ENCODE measurements around the gene SIN3A.

The SIN3A gene

DNA sequence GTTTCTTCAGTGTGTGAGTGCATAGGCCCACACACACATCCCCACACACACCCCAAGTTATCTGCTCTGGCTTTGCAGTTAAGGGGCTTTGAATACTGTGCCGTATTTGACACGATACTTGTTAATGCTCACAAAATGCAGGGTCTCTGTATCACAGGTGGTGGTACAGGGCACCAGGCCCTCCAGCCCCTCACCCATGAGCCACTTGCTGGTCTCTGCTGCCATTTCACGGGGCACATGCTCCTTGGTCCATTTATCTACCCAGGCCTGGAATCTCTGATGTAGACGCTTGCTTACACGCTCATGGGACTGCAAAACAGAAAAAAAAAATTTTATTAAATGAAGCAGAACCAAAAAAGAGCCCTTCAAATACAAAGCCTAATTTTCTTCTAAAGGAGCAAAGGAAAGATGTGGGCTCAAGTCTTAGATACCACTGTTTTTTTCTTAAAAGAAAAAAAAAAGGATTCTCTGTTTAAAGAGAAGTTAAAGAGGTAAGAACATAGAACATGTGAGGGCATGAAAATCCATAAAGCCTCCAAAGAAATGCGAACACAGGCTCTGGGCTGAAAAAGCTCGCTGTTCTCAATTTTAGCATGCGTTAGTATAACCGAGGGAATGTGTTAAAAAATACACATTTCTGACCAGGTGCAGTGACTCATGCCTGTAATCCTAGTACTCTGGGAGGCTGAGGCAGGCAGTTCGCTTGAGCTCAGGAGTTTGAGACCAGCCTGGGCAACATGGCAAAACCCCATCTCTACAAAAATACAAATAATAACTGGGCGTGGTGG lies 79.4 kb downstream of the SIN3A start:
- DNase-seq (ENCODE audit: low spot score): no peak

- DNase-seq (ENCODE audit: low spot score): no peak
Measured at GRCh38 chr15:75371486-75371885, 80.0 kb downstream of the SIN3A start.

GRCh38 chr15:75369897-75370581 lies 81.5 kb downstream of the SIN3A start:
- no peak for DNase-seq (ENCODE audit: low spot score)

DNA sequence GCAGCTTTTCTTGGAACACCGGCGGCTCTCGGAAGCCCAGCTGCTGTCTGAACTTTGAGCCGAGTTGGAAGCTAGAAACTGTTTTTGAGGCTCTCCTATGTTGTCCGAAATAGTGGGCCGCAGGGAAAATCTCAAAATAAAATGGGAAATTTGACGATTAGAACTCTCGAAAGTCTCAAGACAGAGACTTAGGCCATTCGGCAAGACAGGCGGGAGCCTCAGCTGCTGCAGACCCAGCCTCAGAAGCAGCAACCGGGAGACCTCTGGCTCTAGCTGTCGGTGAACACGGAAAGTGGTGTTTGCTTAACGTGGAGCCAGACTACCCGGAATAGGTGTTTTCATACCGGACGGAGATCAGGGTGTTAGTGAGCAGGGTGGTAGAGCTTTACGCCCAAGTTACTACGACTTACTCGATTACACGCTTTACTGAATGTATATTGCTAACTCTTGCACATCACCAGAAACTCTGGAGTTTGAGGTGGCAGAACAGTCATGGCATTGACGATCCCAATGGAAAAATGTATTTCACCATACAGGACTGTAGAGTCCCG lies 82.7 kb downstream of the SIN3A start:
- no peak for DNase-seq (ENCODE audit: low spot score)

GRCh38 chr15:75367913-75368688 lies 83.4 kb downstream of the SIN3A start, which contains the start of gene MAN2C1:
Gene MAN2C1, minus strand, starts transcription at chr15:75368607. Its CDS starts 24 bp downstream, at chr15:75368583.
- DNase-seq (ENCODE audit: low spot score): peak; percentile 97

- no peak for DNase-seq (ENCODE audit: low spot score)
Measured at GRCh38 chr15:75367406-75367912, 84.0 kb downstream of the SIN3A start.

DNA sequence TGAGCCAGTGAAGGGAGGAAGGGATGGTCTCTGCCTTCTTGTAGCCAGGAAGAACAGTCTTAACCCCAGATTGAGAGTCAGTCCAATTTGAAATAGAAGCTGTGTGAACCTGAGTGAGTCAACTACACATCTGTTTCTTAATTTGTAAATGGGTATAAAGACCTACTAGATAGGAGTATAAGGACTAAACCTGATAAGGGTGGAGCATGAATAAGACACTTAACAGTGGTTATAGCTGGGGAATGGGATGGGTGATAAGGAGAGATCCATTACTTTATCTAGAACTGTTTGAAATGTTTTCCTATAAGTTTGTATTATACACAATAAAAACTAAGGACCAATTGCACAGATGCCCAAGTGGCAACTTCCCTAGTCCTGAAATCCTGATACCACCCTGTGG lies 84.5 kb downstream of the SIN3A start:
- no peak for DNase-seq (ENCODE audit: low spot score)

DNA sequence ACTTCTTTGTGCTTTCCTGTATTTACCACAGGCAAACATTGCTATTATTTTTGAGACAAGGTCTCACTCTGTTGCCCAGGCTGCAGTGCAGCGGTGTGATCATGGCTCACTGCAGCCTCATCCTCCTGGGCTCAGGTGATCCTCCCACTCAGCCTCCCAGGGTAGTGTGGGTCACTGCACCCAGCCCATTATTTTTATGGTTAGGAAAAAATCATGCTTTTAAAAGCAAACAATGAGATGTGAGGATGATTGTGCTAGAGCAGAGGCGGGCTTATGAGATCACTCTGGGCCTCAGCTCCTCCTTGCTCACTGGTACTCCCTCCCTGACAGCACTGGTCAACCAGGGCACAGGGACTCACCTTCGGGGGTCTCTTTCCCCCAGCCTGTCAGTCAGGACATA lies 85.3 kb downstream of the SIN3A start:
- DNase-seq (ENCODE audit: low spot score): no peak

- DNase-seq (ENCODE audit: low spot score): no peak
Measured at GRCh38 chr15:75364881-75365280, 86.6 kb downstream of the SIN3A start.

GRCh38 chr15:75363786-75364185 lies 87.7 kb downstream of the SIN3A start:
- no peak for DNase-seq (ENCODE audit: low spot score)

GRCh38 chr15:75362642-75363249 lies 88.7 kb downstream of the SIN3A start:
- DNase-seq (ENCODE audit: low spot score): no peak

- DNase-seq (ENCODE audit: low spot score): no peak
Measured at GRCh38 chr15:75361989-75362641, 89.4 kb downstream of the SIN3A start.

- no peak for DNase-seq (ENCODE audit: low spot score)
Measured at GRCh38 chr15:75361361-75361988, 90.0 kb downstream of the SIN3A start.

DNA sequence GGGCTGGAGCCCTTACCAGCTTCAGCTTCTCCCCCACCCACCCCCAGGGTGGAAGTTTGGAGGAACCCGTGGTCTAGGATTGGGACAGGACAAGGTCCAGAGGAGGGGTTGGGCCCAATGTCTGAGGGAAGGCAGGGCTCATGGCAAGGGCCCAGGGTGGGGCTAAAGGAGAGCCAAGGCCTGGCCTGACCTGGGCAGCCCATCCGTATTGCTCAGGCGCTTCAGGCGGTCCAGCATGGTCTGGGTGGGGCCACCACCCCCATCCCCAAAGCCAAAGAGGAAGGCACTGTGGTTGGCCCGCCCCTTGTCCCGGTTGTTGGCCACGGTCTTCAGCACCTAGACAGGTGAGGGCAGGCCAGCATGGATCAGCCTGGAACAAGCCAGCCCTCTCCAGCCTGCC lies 90.6 kb downstream of the SIN3A start:
- DNase-seq (ENCODE audit: low spot score): no peak

DNA sequence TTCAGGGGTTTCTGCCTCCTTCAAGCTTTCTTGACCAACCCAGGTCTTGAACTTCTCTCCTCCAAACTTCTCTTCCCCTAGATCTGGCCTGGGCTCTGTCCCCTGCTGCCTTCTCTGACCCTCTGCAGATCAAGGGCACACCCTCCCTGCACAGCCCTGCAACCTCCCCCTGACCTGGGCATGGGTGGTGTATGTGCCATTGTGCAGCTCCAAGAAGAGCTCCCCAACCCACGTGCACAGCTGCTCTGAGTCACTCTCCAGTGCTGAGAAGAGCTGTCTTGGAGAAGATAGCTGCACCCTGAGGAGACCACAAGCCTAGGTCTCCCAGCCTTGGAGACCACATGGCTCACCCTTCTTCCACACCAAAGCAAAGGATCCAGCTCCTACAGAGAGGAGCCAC lies 91.1 kb downstream of the SIN3A start:
- DNase-seq (ENCODE audit: low spot score): no peak

GRCh38 chr15:75359537-75360250 lies 91.8 kb downstream of the SIN3A start:
- DNase-seq (ENCODE audit: low spot score): no peak

DNA sequence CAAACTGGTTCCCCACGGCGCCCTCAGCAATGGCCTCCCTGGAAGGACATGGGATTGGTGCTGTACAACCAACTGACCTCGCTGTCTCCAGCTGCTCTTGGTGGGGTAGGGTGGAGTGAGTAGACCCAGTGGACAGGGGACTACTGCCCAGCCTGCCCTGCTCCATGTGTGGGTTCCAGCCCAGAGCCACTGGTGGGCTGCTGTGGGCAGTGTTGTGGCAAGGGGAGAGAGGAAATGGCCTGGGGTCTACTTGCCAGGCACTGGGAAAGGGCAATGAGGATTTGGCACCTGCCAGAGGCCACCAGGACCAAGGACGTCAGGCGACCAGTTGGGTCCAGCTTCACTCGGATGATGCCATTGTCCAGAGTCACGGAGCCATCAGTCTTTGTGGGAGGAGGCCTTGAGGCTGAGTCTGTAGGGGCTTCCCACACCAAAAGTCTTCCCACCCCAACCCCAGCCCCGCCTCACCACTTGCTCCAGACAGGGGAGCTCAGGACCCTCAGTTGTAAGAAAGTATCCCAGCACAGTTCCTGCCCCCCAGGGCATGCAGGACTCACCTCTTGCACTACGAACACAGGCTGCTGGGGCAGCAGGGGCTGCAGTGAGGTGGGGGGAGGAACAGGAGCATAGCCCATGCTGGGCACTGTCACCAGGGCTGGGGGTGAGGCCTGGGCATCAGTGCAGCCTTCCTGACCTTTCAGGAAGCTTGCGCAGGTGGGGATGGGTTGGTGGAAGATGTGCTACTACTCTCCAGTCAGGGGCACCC lies 92.5 kb downstream of the SIN3A start:
- no peak for DNase-seq (ENCODE audit: low spot score)

GRCh38 chr15:75357976-75358673 lies 93.4 kb downstream of the SIN3A start:
- DNase-seq (ENCODE audit: low spot score): no peak

- no peak for DNase-seq (ENCODE audit: low spot score)
Measured at GRCh38 chr15:75356517-75356916, 95.0 kb downstream of the SIN3A start.

All from NAMALWA (cell line).